Prostate gland (tissue), 2 donors: Measurements from ENCODE around the gene U2AF2.

Experiments used
- CTCF ChIP-seq, 4 experiments: fragments of 200-600 bp in 2 of 4; fragments of 450-650 bp in 2 of 4; sonication (generic) in 2 of 4; IDR thresholded peaks; 1 replicate in 3 of 4; 2 replicates in 1 of 4; pipeline ENCODE4 v1.5.1; 2016 to 2019; ENCODE audit warnings: antibody characterized with exemption in 4 of 4, mild to moderate bottlenecking in 2 of 4, moderate library complexity in 2 of 4
- POLR2A ChIP-seq: fragments of 450-650 bp; IDR thresholded peaks from one replicate; pipeline ENCODE4 v1.6.1; 2016; ENCODE audit warnings: antibody characterized with exemption, mild to moderate bottlenecking
- POLR2AphosphoS5 ChIP-seq: sonication (generic); formaldehyde crosslinking; IDR thresholded peaks from one replicate; pipeline ENCODE4 v1.6.1; 2017; ENCODE audit warnings: antibody characterized with exemption

GRCh38 chr19:55702131-55702627 is 47.3 kb downstream of the U2AF2 start:
- TF ChIP-seq CTCF (IDR thresholded peaks at IDR 0.05) (no peak), POLR2A (no peak), POLR2AphosphoS5 (no peak)
